Lung (tissue), 12 donors: ENCODE data around the gene CD58. TPM values are rescaled to one million over a fixed set of nuclear protein-coding genes. Genes with fewer than 3 reads are reported as not detected.

Experiments used
- ATAC-seq: fragments of 200-7000 bp; cut with Tn5 transposase; one replicate; pipeline ENCODE4 v1.9.1; 2020; ENCODE audit warnings: moderate number of reproducible peaks; ENCODE audit not compliant: insufficient read depth, low FRiP score
- DNase-seq, 3 donors: peaks; one replicate each; pipeline ENCODE4 v3.0.0-alpha.2; 2013 to 2017
- H3K27ac ChIP-seq, 2 donors: one replicate each; pipeline ENCODE4 v1.5.1; 2013; ENCODE audit warnings: mild to moderate bottlenecking in 2 of 2, moderate library complexity in 2 of 2, control low read depth in 1 of 2, inconsistent platforms in 1 of 2, low read depth in 1 of 2, low read length in 1 of 2
- H3K27me3 ChIP-seq, 3 donors: one replicate each; pipeline ENCODE4 v1.5.1; 2013; ENCODE audit warnings: low read length in 2 of 3; ENCODE audit not compliant: control insufficient read depth in 3 of 3, insufficient read depth in 3 of 3
- H3K36me3 ChIP-seq, 4 donors: one replicate each; pipeline ENCODE4 v1.5.1; 2013; ENCODE audit warnings: low read length in 4 of 4, mild to moderate bottlenecking in 1 of 4, moderate library complexity in 1 of 4; ENCODE audit not compliant: control insufficient read depth in 4 of 4, insufficient read depth in 4 of 4
- H3K4me1 ChIP-seq, 5 donors: one replicate each; pipeline ENCODE4 v1.5.1; 2013; ENCODE audit warnings: low read length in 5 of 5, mild to moderate bottlenecking in 2 of 5, moderate library complexity in 1 of 5; ENCODE audit not compliant: control insufficient read depth in 5 of 5, insufficient read depth in 5 of 5
- H3K4me3 ChIP-seq: one replicate; pipeline ENCODE4 v1.5.1; 2013; ENCODE audit warnings: mild to moderate bottlenecking, control low read depth, moderate library complexity
- H3K9ac ChIP-seq, 2 donors: one replicate each; pipeline ENCODE4 v1.5.1; 2013; ENCODE audit warnings: low read length in 2 of 2, control low read depth in 1 of 2; ENCODE audit not compliant: insufficient read depth in 1 of 2
- H3K9me3 ChIP-seq, 4 donors: one replicate each; pipeline ENCODE4 v1.5.1; 2013; ENCODE audit warnings: low read length in 3 of 4, mild to moderate bottlenecking in 1 of 4, moderate library complexity in 1 of 4; ENCODE audit not compliant: control insufficient read depth in 4 of 4, insufficient read depth in 3 of 4
- CTCF ChIP-seq: IDR thresholded peaks from 2 replicates; pipeline ENCODE4 v1.5.1; 2012; ENCODE audit warnings: mild to moderate bottlenecking; ENCODE audit errors: control extremely low read depth, extremely low read depth
- WGBS, 2 donors: extraction: QIAGEN DNeasy Blood & Tissue Kit; methylation state at CpG; one replicate each; pipeline ENCODE4 v1.1.7; 2013; 5-methylcytosine and 5-hydroxymethylcytosine counted together
- polyA plus RNA-seq, 2 donors: library from polyadenylated mRNA; stranded (reverse); fragments of 200-250 nt; gene quantifications; one replicate each; pipeline ENCODE4 v1.2.1, GENCODE V29; 2013
- total RNA-seq, 2 donors: library from RNA; depleted of rRNA in 1 of 2; stranded (reverse); fragments of >200 nt in 1 of 2; gene quantifications; one replicate each; pipeline ENCODE4 v1.2.1, GENCODE V29; 2014 to 2021
- donor health status: control.
- donor health status: control.
- donor health status: Bipolar disorder and iron deficiency.
- donor health status: healthy.
- donor health status: DM: yes; HTN: yes; CAD: no.

The CD58 gene
- total and polyA plus RNA-seq, 4 donors = 27.5 to 52.1 (median 28.7) TPM

GRCh38 chr1:116534014-116534739 is 36.6 kb downstream of the CD58 start:
- Histone ChIP-seq H3K27ac (no peak overlapping the region), H3K9ac (no peak overlapping the region), H3K4me3 (no peak overlapping the region), H3K4me1 (peaks cover 0 to 3% (median 0%) of the 10 kb centered on the region in 5 donors), H3K36me3 (peaks cover 0 to 21% (median 6%) of the 10 kb centered on the region in 4 donors), H3K9me3 (peaks cover 0 to 2% (median 0%) of the 10 kb centered on the region in 4 donors), H3K27me3 (no peaks in the 10 kb centered on the region)
- no peak for DNase-seq
- no peak for ATAC-seq
- TF ChIP-seq CTCF = no peak
- 92 to 93% methylated on average over 40 to 45 of the region's 45 CpGs for WGBS, 2 donors

GRCh38 chr1:116533429-116533820 is 37.4 kb downstream of the CD58 start:
- no peak for TF ChIP-seq CTCF
- Histone ChIP-seq H3K9me3 (peaks cover 0 to 2% (median 0%) of the 10 kb centered on the region in 4 donors), H3K4me3 (no peak overlapping the region), H3K36me3 (peaks cover 0 to 21% (median 5%) of the 10 kb centered on the region in 4 donors), H3K9ac (no peak overlapping the region), H3K27me3 (no peaks in the 10 kb centered on the region), H3K4me1 (peaks cover 0 to 3% (median 0%) of the 10 kb centered on the region in 5 donors), H3K27ac (no peak overlapping the region)
- ATAC-seq = no peak
- WGBS, 2 donors = 95 to 97% methylated on average over 3 of the region's 3 CpGs
- no peak for DNase-seq

GRCh38 chr1:116532671-116533428 is 38.0 kb downstream of the CD58 start:
- ATAC-seq (no peak), DNase-seq (no peak)
- 92 to 93% methylated on average over 23 of the region's 23 CpGs for WGBS, 2 donors
- peaks cover 0 to 3% (median 0%) of the 10 kb centered on the region in 5 donors for H3K4me1 ChIP-seq
- H3K36me3 ChIP-seq = peaks cover 0 to 21% (median 5%) of the 10 kb centered on the region in 4 donors
- peaks cover 0 to 2% (median 0%) of the 10 kb centered on the region in 4 donors for H3K9me3 ChIP-seq
- TF ChIP-seq CTCF = no peak
- H3K27ac ChIP-seq = no peak overlapping the region
- no peak overlapping the region for H3K9ac ChIP-seq
- H3K27me3 ChIP-seq = no peaks in the 10 kb centered on the region
- no peak overlapping the region for H3K4me3 ChIP-seq
